Endothelial cell of umbilical vein (primary cell): ENCODE data around the gene GLYATL3. TPM values are rescaled to one million over a fixed set of nuclear protein-coding genes. Genes with fewer than 3 reads are reported as not detected.

Experiments
- BruUV-seq: library from RNA; stranded (reverse); fragments of 400-500 nt; replicated peaks from 2 replicates; lab custom pipeline; 2021; lab: Mats Ljungman, UMichigan
- CTCF ChIA-PET: fragments of 300-600, 350-600 bp; sonication (Branson Sonifier 250); formaldehyde crosslinking; loops from one replicate; lab custom pipeline; 2021; ENCODE audit warnings: antibody characterized with exemption, inconsistent platforms; lab: Charles Lee
- POLR2A ChIA-PET: fragments of 300-600, 350-600 bp; sonication (Branson Sonifier 250); formaldehyde crosslinking; loops from one replicate; lab custom pipeline; 2021; ENCODE audit warnings: antibody characterized with exemption, inconsistent platforms; lab: Charles Lee
- DNase-seq: peaks from one replicate; pipeline ENCODE4 v3.0.0-alpha.2; 2011; ENCODE audit warnings: low read depth, low spot score
- FAIRE-seq: peaks from 2 replicates; lab custom pipeline; 2011; peaks lifted over from hg19 to GRCh38; lab: Jason Lieb, UNC
- H2AFZ ChIP-seq: 2 replicates; pipeline ENCODE4 v1.6.0; 2012; ENCODE audit warnings: low read depth, low read length, control low read depth, inconsistent platforms
- H3K27ac ChIP-seq: 2 replicates; pipeline ENCODE4 v1.5.1; 2011; ENCODE audit warnings: low read depth, mild to moderate bottlenecking, control low read depth, low read length, moderate library complexity; ENCODE audit not compliant: insufficient read depth
- H3K27me3 ChIP-seq, 2 experiments: 2 replicates each; pipeline versions ENCODE4 v1.6.0 to v1.6.1; 2011; ENCODE audit warnings: low read length in 2 of 2, mixed read lengths in 1 of 2; ENCODE audit not compliant: control insufficient read depth in 2 of 2, insufficient read depth in 2 of 2
- H3K36me3 ChIP-seq, 2 experiments: 2 replicates in 1 of 2; 3 replicates in 1 of 2; pipeline ENCODE4 v1.5.1; 2011; ENCODE audit warnings: low read length in 2 of 2, mild to moderate bottlenecking in 1 of 2, moderate library complexity in 1 of 2; ENCODE audit not compliant: control insufficient read depth in 2 of 2, insufficient read depth in 2 of 2; ENCODE audit errors: extremely low read depth in 1 of 2
- H3K4me1 ChIP-seq: 3 replicates; pipeline ENCODE4 v1.5.1; 2011; ENCODE audit warnings: mild to moderate bottlenecking, low read length; ENCODE audit not compliant: control insufficient read depth, insufficient read depth; ENCODE audit errors: extremely low read depth
- H3K4me2 ChIP-seq: 2 replicates; pipeline ENCODE4 v1.6.1; 2011; ENCODE audit warnings: low read length, control low read depth, mixed read lengths; ENCODE audit not compliant: insufficient read depth
- H3K4me3 ChIP-seq, 3 experiments: fragments of 200-600 bp in 1 of 3; sonication (generic), shearing (Covaris generic) in 1 of 3; replicated peaks in 1 of 3; 2 replicates each; pipeline ENCODE4 v1.5.1; 2011 to 2016; ENCODE audit warnings: control low read depth in 3 of 3, low read length in 3 of 3, mild to moderate bottlenecking in 2 of 3, inconsistent platforms in 1 of 3, low read depth in 1 of 3, moderate library complexity in 1 of 3; ENCODE audit not compliant: insufficient read depth in 1 of 3
- H3K79me2 ChIP-seq: 2 replicates; pipeline ENCODE4 v1.6.0; 2012; ENCODE audit warnings: low read length, inconsistent platforms; ENCODE audit not compliant: control insufficient read depth, insufficient read depth
- H3K9ac ChIP-seq: replicated peaks from 2 replicates; pipeline ENCODE3; 2011; ENCODE audit warnings: low read length, control low read depth; ENCODE audit not compliant: insufficient read depth; ENCODE audit errors: extremely low read depth
- H3K9me1 ChIP-seq: replicated peaks from 3 replicates; pipeline ENCODE4 v1.6.0; 2011; ENCODE audit warnings: mild to moderate bottlenecking, low read length; ENCODE audit not compliant: control insufficient read depth, insufficient read depth; ENCODE audit errors: extremely low read depth
- H3K9me3 ChIP-seq: replicated peaks from 2 replicates; pipeline ENCODE4 v1.5.1; 2012; ENCODE audit warnings: low read length, inconsistent platforms; ENCODE audit not compliant: control insufficient read depth, insufficient read depth
- H4K20me1 ChIP-seq: replicated peaks from 2 replicates; pipeline ENCODE3; 2011; ENCODE audit warnings: mild to moderate bottlenecking, low read length; ENCODE audit not compliant: control insufficient read depth, insufficient read depth; ENCODE audit errors: extremely low read depth
- CTCF ChIP-seq, 2 donors: IDR thresholded peaks; 1 replicate in 1 of 2; 2 replicates in 1 of 2; pipeline ENCODE4 v1.5.1; 2011; ENCODE audit warnings: low read length in 2 of 2, mild to moderate bottlenecking in 2 of 2, moderate library complexity in 2 of 2, control low read depth in 1 of 2, inconsistent platforms in 1 of 2, low read depth in 1 of 2; ENCODE audit not compliant: insufficient read depth in 1 of 2; ENCODE audit errors: extremely low read depth in 1 of 2
- EZH2 ChIP-seq: IDR thresholded peaks from 2 replicates; pipeline ENCODE4 v1.6.1; 2012; ENCODE audit warnings: borderline replicate concordance, low read depth, mild to moderate bottlenecking, moderate library complexity, low read length, inconsistent platforms; ENCODE audit not compliant: severe bottlenecking
- FOS ChIP-seq: IDR thresholded peaks from 2 replicates; pipeline ENCODE4 v1.6.1; 2011; ENCODE audit warnings: mild to moderate bottlenecking, low read length, moderate library complexity, borderline replicate concordance; ENCODE audit not compliant: insufficient read depth
- GATA2 ChIP-seq: IDR thresholded peaks from 2 replicates; pipeline ENCODE4 v1.7.0; 2011; ENCODE audit warnings: low read depth, mild to moderate bottlenecking, moderate library complexity, mixed read lengths, low read length; ENCODE audit not compliant: insufficient read length, insufficient read depth
- JUN ChIP-seq: IDR thresholded peaks from 2 replicates; pipeline ENCODE4 v1.6.1; 2011; ENCODE audit warnings: borderline replicate concordance, low read depth; ENCODE audit not compliant: insufficient read length, insufficient read depth
- MAX ChIP-seq: IDR thresholded peaks from 2 replicates; pipeline ENCODE4 v1.6.1; 2011; ENCODE audit not compliant: insufficient read depth, insufficient read length
- MYC ChIP-seq: IDR thresholded peaks from one replicate; pipeline ENCODE4 v1.6.1; 2011; ENCODE audit warnings: mild to moderate bottlenecking, low read depth, low read length
- POLR2A ChIP-seq: IDR thresholded peaks from 2 replicates; pipeline ENCODE4 v1.6.1; 2012; ENCODE audit warnings: low read depth, mild to moderate bottlenecking, control low read depth, low read length
- POLR2AphosphoS5 ChIP-seq: IDR thresholded peaks from 2 replicates; pipeline ENCODE4 v1.6.1; 2012; ENCODE audit warnings: low read depth, mild to moderate bottlenecking, control low read depth, low read length, moderate library complexity; ENCODE audit not compliant: insufficient read depth
- dilution Hi-C: fragments of 300-500 bp; cut with MboI; formaldehyde crosslinking; loops from one replicate; pipeline ENCODE4 v1.15.0; 2019; ENCODE audit warnings: low sequenced_read_pairs; ENCODE audit not compliant: extremely low pct_ligation_motif_present
- intact Hi-C: fragments of 100-400 bp; cut with micrococcal nuclease; formaldehyde crosslinking; loops from one replicate; pipeline ENCODE4 v1.10.0; 2022
- polyA plus RNA-seq, 4 experiments: library from polyadenylated mRNA; depleted of rRNA in 3 of 4; stranded (reverse) in 3 of 4; unstranded in 1 of 4; fragments of >200 nt; gene quantifications; 2 replicates each; pipeline versions ENCODE4 v1.2.1 to v1.2.3, GENCODE V29; 2011 to 2012; ENCODE audit warnings: missing spikeins in 1 of 4
- total RNA-seq: library from RNA; stranded (reverse); gene quantifications from 2 replicates; pipeline ENCODE4 v1.2.3, GENCODE V29; 2021

The GLYATL3 gene
- total and polyA plus RNA-seq, 2 donors (not counting 3 experiments of a cell fraction or from before 2014, with no cell fraction given): not detected

- H4K20me1 ChIP-seq: no peaks in the 10 kb centered on the region
- no peak for FAIRE-seq
- dilution Hi-C loops (no loop called here), intact Hi-C loops (no loop called here)
- H3K27me3 ChIP-seq: no peaks in the 10 kb centered on the region
- H3K79me2 ChIP-seq: no peaks in the 10 kb centered on the region
- H3K36me3 ChIP-seq: no peaks in the 10 kb centered on the region
- no peak for DNase-seq
- no peaks in the 10 kb centered on the region for H3K4me1 ChIP-seq
- H3K9ac ChIP-seq: no peak overlapping the region
- H3K27ac ChIP-seq: no peak overlapping the region
- no peaks in the 10 kb centered on the region for H3K9me1 ChIP-seq
- H2AFZ ChIP-seq: no peak overlapping the region
- no peak for TF ChIP-seq MYC
- no peak for TF ChIP-seq CTCF (IDR thresholded peaks at IDR 0.05; ENCODE audit: extremely low read depth in 1 of 2, insufficient read depth in 1 of 2, low read depth in 1 of 2, low read length in 2 of 2)
- no peak for TF ChIP-seq POLR2A
- no peak for TF ChIP-seq FOS
- TF ChIP-seq EZH2: no peak
- no peak for TF ChIP-seq MAX
- no peak for TF ChIP-seq JUN
- TF ChIP-seq POLR2AphosphoS5: no peak
- TF ChIP-seq GATA2: no peak
- ChIA-PET POLR2A (no interaction called here), CTCF (no interaction called here)
- H3K4me3 ChIP-seq: no peak overlapping the region
- H3K9me3 ChIP-seq: no peaks in the 10 kb centered on the region
- no TSS peak for BruUV-seq
- H3K4me2 ChIP-seq: no peak overlapping the region
Measured at GRCh38 chr6:49504666-49505065, 4.9 kb downstream of the GLYATL3 start.
